Ramos (cell line): ENCODE data around the gene VSX2.

Experiments
- in situ Hi-C: fragments of 300-500 bp; cut with MboI; formaldehyde crosslinking; loops from one replicate; pipeline ENCODE4 v1.14.3; 2022; ENCODE audit warnings: low sequenced_read_pairs; ENCODE audit not compliant: unreplicated experiment

VSX2 gene

GRCh38 chr14:74238974-74239847 lies at the start of gene VSX2:
VSX2 (plus strand) TSS chr14:74239449; CDS start chr14:74239562, 113 bp downstream.
- in situ Hi-C loops, result no loop called here

GRCh38 chr14:74190927-74191575 lies 48.2 kb upstream of the VSX2 start:
- in situ Hi-C loops, result no loop called here

- in situ Hi-C loops, result no loop called here
These were observed 44.6 kb upstream of the VSX2 start for GRCh38 chr14:74194506-74195274.

- in situ Hi-C loops, result no loop called here
These were observed 43.6 kb upstream of the VSX2 start for GRCh38 chr14:74195623-74196022.

GRCh38 chr14:74198441-74199234 lies 40.6 kb upstream of the VSX2 start:
- in situ Hi-C loops, result no loop called here

GRCh38 chr14:74202113-74202512 lies 37.1 kb upstream of the VSX2 start:
- in situ Hi-C loops, result no loop called here

- in situ Hi-C loops, result no loop called here
These were observed 35.6 kb upstream of the VSX2 start for GRCh38 chr14:74203639-74204038.

GRCh38 chr14:74204491-74204890 lies 34.8 kb upstream of the VSX2 start:
- in situ Hi-C loops, result no loop called here

- in situ Hi-C loops, result no loop called here
These were observed 33.4 kb upstream of the VSX2 start for GRCh38 chr14:74205882-74206281.

- in situ Hi-C loops, result no loop called here
These were observed 31.3 kb upstream of the VSX2 start for GRCh38 chr14:74207943-74208342.

GRCh38 chr14:74208642-74209041 lies 30.6 kb upstream of the VSX2 start:
- in situ Hi-C loops, result no loop called here

- in situ Hi-C loops, result no loop called here
These were observed 27.2 kb upstream of the VSX2 start for GRCh38 chr14:74211945-74212580.

- in situ Hi-C loops, result no loop called here
These were observed 25.1 kb upstream of the VSX2 start for GRCh38 chr14:74213907-74214803.

GRCh38 chr14:74216671-74217070 lies 22.6 kb upstream of the VSX2 start:
- in situ Hi-C loops, result loop anchor here (5.0 kb wide), 1 partner anchor 36 kb away; no protein-coding TSS in a partner anchor

GRCh38 chr14:74217672-74218448 lies 21.4 kb upstream of the VSX2 start:
- in situ Hi-C loops, result loop anchor here (5.0 kb wide), 1 partner anchor 34 kb away; no protein-coding TSS in a partner anchor

- in situ Hi-C loops, result loop anchor here (5.0 kb wide), 1 partner anchor 34 kb away; no protein-coding TSS in a partner anchor
These were observed 20.8 kb upstream of the VSX2 start for GRCh38 chr14:74218462-74218861.
